ENCODE measurements around the gene TSPAN6.
A peak's percentile ranks its signal among the peaks of the same experiment; 100 is the strongest.

TSPAN6 gene

GRCh38 chrX:100636321-100636991 is at the start of gene TSPAN6:
TSS of gene TSPAN6 (minus strand) at chrX:100636806. CDS start at chrX:100636694, 112 bp downstream.
- peak; percentile 61 for DNase-seq

GRCh38 chrX:100685997-100686305 is 49.3 kb upstream of the TSPAN6 start:
- no peak for DNase-seq

GRCh38 chrX:100685284-100685996 is 48.8 kb upstream of the TSPAN6 start:
- peak; percentile 30 for DNase-seq

- DNase-seq: no peak
These were observed 46.3 kb upstream of the TSPAN6 start for GRCh38 chrX:100682939-100683338.

GRCh38 chrX:100681599-100681998 is 45.0 kb upstream of the TSPAN6 start:
- no peak for DNase-seq

GRCh38 chrX:100680756-100681155 is 44.1 kb upstream of the TSPAN6 start:
- DNase-seq: no peak

- DNase-seq: no peak
These were observed 41.1 kb upstream of the TSPAN6 start for GRCh38 chrX:100677611-100678181.

- no peak for DNase-seq
These were observed 38.1 kb upstream of the TSPAN6 start for GRCh38 chrX:100674705-100675104.

- no peak for DNase-seq
These were observed 36.9 kb upstream of the TSPAN6 start for GRCh38 chrX:100673397-100673953.

GRCh38 chrX:100672966-100673365 is 36.4 kb upstream of the TSPAN6 start:
- no peak for DNase-seq

- DNase-seq: no peak
These were observed 27.0 kb upstream of the TSPAN6 start for GRCh38 chrX:100663642-100664041.

GRCh38 chrX:100662796-100663195 is 26.2 kb upstream of the TSPAN6 start:
- DNase-seq: no peak

- DNase-seq: no peak
These were observed 25.6 kb upstream of the TSPAN6 start for GRCh38 chrX:100662170-100662569.

GRCh38 chrX:100659431-100660137 is 23.0 kb upstream of the TSPAN6 start:
- DNase-seq: no peak

GRCh38 chrX:100658941-100659381 is 22.4 kb upstream of the TSPAN6 start:
- DNase-seq: no peak

GRCh38 chrX:100654261-100654660 is 17.7 kb upstream of the TSPAN6 start:
- DNase-seq: no peak

GRCh38 chrX:100652266-100652665 is 15.7 kb upstream of the TSPAN6 start:
- no peak for DNase-seq

- no peak for DNase-seq
These were observed 14.2 kb upstream of the TSPAN6 start for GRCh38 chrX:100650841-100651240.

- DNase-seq: no peak
These were observed 13.1 kb upstream of the TSPAN6 start for GRCh38 chrX:100649550-100650356.

GRCh38 chrX:100648458-100649417 is 12.1 kb upstream of the TSPAN6 start:
- no peak for DNase-seq

GRCh38 chrX:100647739-100648138 is 11.1 kb upstream of the TSPAN6 start:
- DNase-seq: no peak

All from NCI-H774 (cell line).